ENCODE results near the gene MNAT1. TPM values are rescaled to one million over a fixed set of nuclear protein-coding genes. Genes with fewer than 3 reads are reported as not detected.
"Not testable (repeated sequence)": the region's sequence is repeated elsewhere in the genome, so short reads cannot be mapped to it uniquely, and the experiment has no call there.

MNAT1 gene
- total RNA-seq, 1 donor from 2014 or later = 54.1 TPM

DNA sequence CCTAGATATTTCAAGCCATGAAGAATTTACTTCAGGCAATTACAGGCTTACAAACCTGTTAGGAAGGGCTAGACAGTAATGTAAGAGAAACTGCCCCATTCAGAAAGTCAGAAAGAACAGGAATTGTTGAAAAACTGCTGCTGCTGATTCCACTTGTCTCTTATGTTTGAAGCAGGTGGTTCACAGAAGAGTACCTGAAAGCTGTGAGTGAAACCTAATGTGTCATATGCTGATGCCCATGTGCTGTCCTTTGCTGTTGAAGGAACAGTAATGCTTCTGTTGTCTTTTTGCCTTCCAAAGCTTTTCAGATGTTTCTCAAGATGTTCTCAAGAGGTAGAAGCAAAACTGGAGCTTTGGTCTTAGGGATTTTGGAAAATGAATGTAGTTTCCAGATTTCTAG lies 39.0 kb downstream of the MNAT1 start:
- no peak for DNase-seq (ENCODE audit: low spot score, unreplicated experiment)
- Mint-ChIP-seq H3K4me1 (ENCODE audit: low read depth) (no peaks in the 10 kb centered on the region), H3K27ac (no peak overlapping the region), H3K27me3 (no peaks in the 10 kb centered on the region), H3K36me3 (ENCODE audit: insufficient read depth) (no peaks in the 10 kb centered on the region), H3K4me3 (ENCODE audit: low read depth) (no peak overlapping the region), H3K9me3 (ENCODE audit: low read depth) (no peaks in the 10 kb centered on the region)
- no peak for TF ChIP-seq CTCF (IDR thresholded peaks at IDR 0.05; ENCODE audit: unreplicated experiment)

DNA sequence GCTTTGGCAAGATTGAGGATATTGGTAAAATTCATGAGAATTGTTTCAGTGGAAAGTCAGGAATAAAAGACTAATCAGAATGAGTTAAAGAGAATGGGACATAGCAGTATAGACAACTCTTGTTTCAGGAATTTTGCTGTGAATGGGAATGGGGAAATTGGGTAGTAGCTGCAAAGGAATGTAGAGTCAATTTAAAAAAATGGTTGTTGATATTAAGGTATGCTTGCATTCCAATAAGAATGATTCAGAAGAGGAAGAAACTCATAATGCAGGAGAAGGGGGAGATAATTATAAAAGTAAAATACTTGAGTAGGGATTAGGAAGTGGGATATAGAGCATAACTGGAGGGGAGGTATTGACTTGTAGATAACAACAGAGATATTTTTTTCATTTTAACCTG lies 40.7 kb downstream of the MNAT1 start:
- no peaks in the 10 kb centered on the region for H3K36me3 Mint-ChIP-seq (ENCODE audit: insufficient read depth)
- DNase-seq (ENCODE audit: low spot score, unreplicated experiment) = no peak
- no peak for TF ChIP-seq CTCF (IDR thresholded peaks at IDR 0.05; ENCODE audit: unreplicated experiment)
- H3K27me3 Mint-ChIP-seq = no peaks in the 10 kb centered on the region
- no peaks in the 10 kb centered on the region for H3K4me1 Mint-ChIP-seq (ENCODE audit: low read depth)
- no peak overlapping the region for H3K27ac Mint-ChIP-seq
- H3K4me3 Mint-ChIP-seq (ENCODE audit: low read depth) = no peak overlapping the region
- no peaks in the 10 kb centered on the region for H3K9me3 Mint-ChIP-seq (ENCODE audit: low read depth)

- no peaks in the 10 kb centered on the region for H3K36me3 Mint-ChIP-seq (ENCODE audit: insufficient read depth)
- H3K9me3 Mint-ChIP-seq (ENCODE audit: low read depth) = no peaks in the 10 kb centered on the region
- no peak for DNase-seq (ENCODE audit: low spot score, unreplicated experiment)
- no peaks in the 10 kb centered on the region for H3K27me3 Mint-ChIP-seq
- no peak overlapping the region for H3K4me3 Mint-ChIP-seq (ENCODE audit: low read depth)
- no peak overlapping the region for H3K27ac Mint-ChIP-seq
- no peak for TF ChIP-seq CTCF (IDR thresholded peaks at IDR 0.05; ENCODE audit: unreplicated experiment)
- H3K4me1 Mint-ChIP-seq (ENCODE audit: low read depth) = peaks cover 2% of the 10 kb centered on the region
Measured at GRCh38 chr14:60777856-60778578, 43.5 kb downstream of the MNAT1 start.

GRCh38 chr14:60779745-60780514 lies 45.4 kb downstream of the MNAT1 start:
- H3K9me3 Mint-ChIP-seq (ENCODE audit: low read depth); H3K36me3 Mint-ChIP-seq (ENCODE audit: insufficient read depth); H3K4me3 Mint-ChIP-seq (ENCODE audit: low read depth); H3K27ac Mint-ChIP-seq; H3K27me3 Mint-ChIP-seq; DNase-seq (ENCODE audit: low spot score, unreplicated experiment); H3K4me1 Mint-ChIP-seq (ENCODE audit: low read depth): not testable (repeated sequence)

DNA sequence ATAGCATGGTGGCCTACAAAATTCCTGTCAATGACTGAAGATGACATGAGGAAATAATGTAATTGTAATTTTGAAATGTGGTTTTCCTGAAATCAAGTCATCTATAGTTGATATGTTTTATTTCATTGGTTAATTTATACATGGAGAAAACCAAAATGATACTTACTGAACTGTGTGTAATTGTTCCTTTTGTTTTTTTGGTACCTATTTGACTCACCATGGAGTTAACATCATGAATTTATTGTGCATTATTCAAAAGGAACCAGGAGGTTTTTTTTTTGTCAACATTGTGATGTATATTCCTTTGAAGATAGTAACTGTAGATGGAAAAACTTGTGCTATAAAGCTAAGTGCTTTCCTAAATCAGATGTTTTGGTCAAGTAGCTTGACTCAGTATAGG lies 46.0 kb downstream of the MNAT1 start:
- DNase-seq (ENCODE audit: low spot score, unreplicated experiment); H3K36me3 Mint-ChIP-seq (ENCODE audit: insufficient read depth); H3K9me3 Mint-ChIP-seq (ENCODE audit: low read depth); H3K27ac Mint-ChIP-seq; H3K4me1 Mint-ChIP-seq (ENCODE audit: low read depth); H3K4me3 Mint-ChIP-seq (ENCODE audit: low read depth); H3K27me3 Mint-ChIP-seq: not testable (repeated sequence)

DNA sequence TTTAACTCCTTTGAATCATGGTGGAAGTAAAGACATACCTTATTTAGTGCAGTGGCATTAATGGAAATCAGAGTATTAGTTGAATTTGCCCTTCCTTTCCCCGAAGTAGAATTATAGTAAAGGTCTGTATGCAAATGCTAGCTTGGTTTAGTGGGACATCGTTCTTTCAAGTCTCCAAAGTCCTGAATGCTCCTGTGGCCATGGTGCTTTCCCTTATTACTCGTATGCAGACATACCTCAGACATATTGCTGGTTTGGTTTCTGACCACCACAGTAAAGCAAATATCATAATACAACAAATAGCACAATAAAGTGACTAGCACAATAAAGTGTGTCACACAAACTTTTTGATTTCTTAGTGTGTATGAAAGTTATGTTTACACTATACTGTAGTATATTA lies 52.3 kb downstream of the MNAT1 start:
- Mint-ChIP-seq H3K4me1 (ENCODE audit: low read depth) (peaks cover 14% of the 10 kb centered on the region), H3K27me3 (no peaks in the 10 kb centered on the region), H3K9me3 (ENCODE audit: low read depth) (no peaks in the 10 kb centered on the region), H3K36me3 (ENCODE audit: insufficient read depth) (peaks cover 6% of the 10 kb centered on the region), H3K27ac (no peak overlapping the region), H3K4me3 (ENCODE audit: low read depth) (no peak overlapping the region)
- TF ChIP-seq CTCF (IDR thresholded peaks at IDR 0.05; ENCODE audit: unreplicated experiment) = no peak
- no peak for DNase-seq (ENCODE audit: low spot score, unreplicated experiment)

Data from progenitor cell of endocrine pancreas (in vitro differentiated cells).